ENCODE measurements around the gene TBL1X. TPM values are rescaled to one million over a fixed set of nuclear protein-coding genes. Genes with fewer than 3 reads are reported as not detected.

Gene TBL1X
- total RNA-seq, 1 donor from 2014 or later, result 34.5 TPM

GRCh38 chrX:9789555-9789954 lies 324.7 kb downstream of the TBL1X start:
- Mint-ChIP-seq H3K27ac (no peak overlapping the region), H3K4me3 (no peak overlapping the region), H3K4me1 (peaks cover 18% of the 10 kb centered on the region), H3K27me3 (ENCODE audit: low read depth) (no peaks in the 10 kb centered on the region), H3K9me3 (peaks cover 6% of the 10 kb centered on the region), H3K36me3 (no peaks in the 10 kb centered on the region)
- TF ChIP-seq CTCF (IDR thresholded peaks at IDR 0.05; ENCODE audit: unreplicated experiment), result no peak
- DNase-seq (ENCODE audit: low spot score in 2 of 2, unreplicated experiment in 2 of 2), result no peak
